Endothelial cell of umbilical vein (primary cell): ENCODE measurements around the gene HNRNPH1. TPM values are rescaled to one million over a fixed set of nuclear protein-coding genes. Genes with fewer than 3 reads are reported as not detected.
"Not testable (repeated sequence)": the region's sequence is repeated elsewhere in the genome, so short reads cannot be mapped to it uniquely, and the experiment has no call there.

ENCODE experiments used
- BruUV-seq: library from RNA; stranded (reverse); fragments of 400-500 nt; replicated peaks from 2 replicates; lab custom pipeline; 2021; lab: Mats Ljungman, UMichigan
- CTCF ChIA-PET: fragments of 300-600, 350-600 bp; sonication (Branson Sonifier 250); formaldehyde crosslinking; loops from one replicate; lab custom pipeline; 2021; ENCODE audit warnings: antibody characterized with exemption, inconsistent platforms; lab: Charles Lee
- POLR2A ChIA-PET: fragments of 300-600, 350-600 bp; sonication (Branson Sonifier 250); formaldehyde crosslinking; loops from one replicate; lab custom pipeline; 2021; ENCODE audit warnings: antibody characterized with exemption, inconsistent platforms; lab: Charles Lee
- DNase-seq: peaks from one replicate; pipeline ENCODE4 v3.0.0-alpha.2; 2011; ENCODE audit warnings: low read depth, low spot score
- FAIRE-seq: peaks from 2 replicates; lab custom pipeline; 2011; peaks lifted over from hg19 to GRCh38; lab: Jason Lieb, UNC
- H2AFZ ChIP-seq: 2 replicates; pipeline ENCODE4 v1.6.0; 2012; ENCODE audit warnings: low read depth, low read length, control low read depth, inconsistent platforms
- H3K27ac ChIP-seq: 2 replicates; pipeline ENCODE4 v1.5.1; 2011; ENCODE audit warnings: low read depth, mild to moderate bottlenecking, control low read depth, low read length, moderate library complexity; ENCODE audit not compliant: insufficient read depth
- H3K27me3 ChIP-seq, 2 experiments: 2 replicates each; pipeline versions ENCODE4 v1.6.0 to v1.6.1; 2011; ENCODE audit warnings: low read length in 2 of 2, mixed read lengths in 1 of 2; ENCODE audit not compliant: control insufficient read depth in 2 of 2, insufficient read depth in 2 of 2
- H3K36me3 ChIP-seq, 2 experiments: 2 replicates in 1 of 2; 3 replicates in 1 of 2; pipeline ENCODE4 v1.5.1; 2011; ENCODE audit warnings: low read length in 2 of 2, mild to moderate bottlenecking in 1 of 2, moderate library complexity in 1 of 2; ENCODE audit not compliant: control insufficient read depth in 2 of 2, insufficient read depth in 2 of 2; ENCODE audit errors: extremely low read depth in 1 of 2
- H3K4me1 ChIP-seq: 3 replicates; pipeline ENCODE4 v1.5.1; 2011; ENCODE audit warnings: mild to moderate bottlenecking, low read length; ENCODE audit not compliant: control insufficient read depth, insufficient read depth; ENCODE audit errors: extremely low read depth
- H3K4me2 ChIP-seq: 2 replicates; pipeline ENCODE4 v1.6.1; 2011; ENCODE audit warnings: low read length, control low read depth, mixed read lengths; ENCODE audit not compliant: insufficient read depth
- H3K4me3 ChIP-seq, 3 experiments: fragments of 200-600 bp in 1 of 3; sonication (generic), shearing (Covaris generic) in 1 of 3; replicated peaks in 1 of 3; 2 replicates each; pipeline ENCODE4 v1.5.1; 2011 to 2016; ENCODE audit warnings: control low read depth in 3 of 3, low read length in 3 of 3, mild to moderate bottlenecking in 2 of 3, inconsistent platforms in 1 of 3, low read depth in 1 of 3, moderate library complexity in 1 of 3; ENCODE audit not compliant: insufficient read depth in 1 of 3
- H3K79me2 ChIP-seq: 2 replicates; pipeline ENCODE4 v1.6.0; 2012; ENCODE audit warnings: low read length, inconsistent platforms; ENCODE audit not compliant: control insufficient read depth, insufficient read depth
- H3K9ac ChIP-seq: replicated peaks from 2 replicates; pipeline ENCODE3; 2011; ENCODE audit warnings: low read length, control low read depth; ENCODE audit not compliant: insufficient read depth; ENCODE audit errors: extremely low read depth
- H3K9me1 ChIP-seq: replicated peaks from 3 replicates; pipeline ENCODE4 v1.6.0; 2011; ENCODE audit warnings: mild to moderate bottlenecking, low read length; ENCODE audit not compliant: control insufficient read depth, insufficient read depth; ENCODE audit errors: extremely low read depth
- H3K9me3 ChIP-seq: replicated peaks from 2 replicates; pipeline ENCODE4 v1.5.1; 2012; ENCODE audit warnings: low read length, inconsistent platforms; ENCODE audit not compliant: control insufficient read depth, insufficient read depth
- H4K20me1 ChIP-seq: replicated peaks from 2 replicates; pipeline ENCODE3; 2011; ENCODE audit warnings: mild to moderate bottlenecking, low read length; ENCODE audit not compliant: control insufficient read depth, insufficient read depth; ENCODE audit errors: extremely low read depth
- dilution Hi-C: fragments of 300-500 bp; cut with MboI; formaldehyde crosslinking; loops from one replicate; pipeline ENCODE4 v1.15.0; 2019; ENCODE audit warnings: low sequenced_read_pairs; ENCODE audit not compliant: extremely low pct_ligation_motif_present
- intact Hi-C: fragments of 100-400 bp; cut with micrococcal nuclease; formaldehyde crosslinking; loops from one replicate; pipeline ENCODE4 v1.10.0; 2022
- polyA plus RNA-seq, 4 experiments: library from polyadenylated mRNA; depleted of rRNA in 3 of 4; stranded (reverse) in 3 of 4; unstranded in 1 of 4; fragments of >200 nt; gene quantifications; 2 replicates each; pipeline versions ENCODE4 v1.2.1 to v1.2.3, GENCODE V29; 2011 to 2012; ENCODE audit warnings: missing spikeins in 1 of 4
- total RNA-seq: library from RNA; stranded (reverse); gene quantifications from 2 replicates; pipeline ENCODE4 v1.2.3, GENCODE V29; 2021

The HNRNPH1 gene
- total and polyA plus RNA-seq, 2 donors (not counting 3 experiments of a cell fraction or from before 2014, with no cell fraction given): 348 to 993 TPM

- POLR2A ChIA-PET, dilution Hi-C loops: not testable (repeated sequence)
These were observed 34.1 kb upstream of the HNRNPH1 start for GRCh38 chr5:179657302-179658178.

GRCh38 chr5:179653135-179653534 is 29.7 kb upstream of the HNRNPH1 start:
- DNase-seq, BruUV-seq, H3K4me2 ChIP-seq, intact Hi-C loops, H3K9me1 ChIP-seq, H3K4me1 ChIP-seq, H3K9ac ChIP-seq, H3K79me2 ChIP-seq, H3K27ac ChIP-seq, H3K27me3 ChIP-seq, POLR2A ChIA-PET, H3K4me3 ChIP-seq, H3K9me3 ChIP-seq, H2AFZ ChIP-seq, FAIRE-seq, dilution Hi-C loops, H4K20me1 ChIP-seq, H3K36me3 ChIP-seq, CTCF ChIA-PET: not testable (repeated sequence)

More at GRCh38 chr5:179657302-179658178, 34.1 kb upstream of the HNRNPH1 start:
- peak overlapping the region; percentile 76 for H2AFZ ChIP-seq
- H4K20me1 ChIP-seq, H3K9ac ChIP-seq, H3K9me3 ChIP-seq, DNase-seq, H3K9me1 ChIP-seq, H3K4me1 ChIP-seq, H3K27ac ChIP-seq, BruUV-seq, H3K4me3 ChIP-seq, H3K79me2 ChIP-seq, H3K36me3 ChIP-seq, H3K27me3 ChIP-seq, CTCF ChIA-PET, H3K4me2 ChIP-seq: not testable (repeated sequence)
- intact Hi-C loops: loop anchor here (2.0 kb wide), 2 partner anchors 21 to 35 kb away; partner anchors contain the start of gene HNRNPH1
- FAIRE-seq: peak; percentile 99

- H3K9ac ChIP-seq, H3K4me3 ChIP-seq, dilution Hi-C loops, H3K27me3 ChIP-seq, H3K27ac ChIP-seq, H4K20me1 ChIP-seq, intact Hi-C loops, H3K9me1 ChIP-seq, H3K9me3 ChIP-seq, H3K79me2 ChIP-seq, BruUV-seq, FAIRE-seq, DNase-seq, H2AFZ ChIP-seq, CTCF ChIA-PET, H3K4me2 ChIP-seq, POLR2A ChIA-PET, H3K4me1 ChIP-seq, H3K36me3 ChIP-seq: not testable (repeated sequence)
These were observed 26.8 kb upstream of the HNRNPH1 start for GRCh38 chr5:179650245-179650644.

GRCh38 chr5:179649166-179649703 is 25.8 kb upstream of the HNRNPH1 start:
- BruUV-seq, H3K9me1 ChIP-seq, H3K4me1 ChIP-seq, H3K27ac ChIP-seq, H3K36me3 ChIP-seq, H2AFZ ChIP-seq, H3K4me2 ChIP-seq, H4K20me1 ChIP-seq, H3K9me3 ChIP-seq, dilution Hi-C loops, FAIRE-seq, H3K27me3 ChIP-seq, H3K79me2 ChIP-seq, CTCF ChIA-PET, POLR2A ChIA-PET, DNase-seq, H3K9ac ChIP-seq, intact Hi-C loops, H3K4me3 ChIP-seq: not testable (repeated sequence)
